Stimulated activated CD4-positive, alpha-beta T cell treated with anti-CD3 and anti-CD28 coated beads, Interleukin-12 subunit alpha, Interleukin-12 subunit beta, amount 100 ng/mL, for 24 hours (primary cell): ENCODE data around the gene CIITA.
"Not testable (repeated sequence)": the region's sequence is repeated elsewhere in the genome, so short reads cannot be mapped to it uniquely, and the experiment has no call there.

ENCODE experiments used
- DNase-seq, 2 experiments: peaks; one replicate each; pipeline ENCODE4 v3.0.0-alpha.2; 2020; ENCODE audit warnings: low read depth in 2 of 2

The CIITA gene

GRCh38 chr16:10921536-10922327 is 44.7 kb downstream of the CIITA start:
- DNase-seq, result no peak

GRCh38 chr16:10922328-10923145 is 45.5 kb downstream of the CIITA start:
- no peak for DNase-seq

GRCh38 chr16:10923146-10923649 is 46.2 kb downstream of the CIITA start:
- DNase-seq, result no peak

GRCh38 chr16:10923650-10924214 is 46.7 kb downstream of the CIITA start:
- no peak for DNase-seq

DNA sequence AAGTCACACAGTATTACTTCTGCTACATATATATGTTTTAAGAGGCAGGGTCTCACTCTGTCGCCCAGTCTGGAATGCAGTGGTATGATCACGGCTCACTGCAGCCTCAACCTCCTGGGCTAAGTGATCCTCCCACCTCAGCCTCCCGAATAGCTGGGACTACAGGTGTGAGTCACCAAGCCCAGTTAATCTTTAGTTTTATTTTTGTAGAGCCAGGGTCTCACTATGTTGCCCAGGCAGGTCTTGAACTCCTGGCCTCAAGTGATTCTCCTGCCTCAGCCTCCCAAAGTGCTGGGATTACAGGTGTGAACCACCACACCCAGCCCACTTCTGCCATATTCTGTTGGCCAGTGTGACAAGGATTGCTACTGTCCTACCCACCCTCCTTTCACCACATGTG is 48.3 kb downstream of the CIITA start:
- not testable (repeated sequence) for DNase-seq

DNA sequence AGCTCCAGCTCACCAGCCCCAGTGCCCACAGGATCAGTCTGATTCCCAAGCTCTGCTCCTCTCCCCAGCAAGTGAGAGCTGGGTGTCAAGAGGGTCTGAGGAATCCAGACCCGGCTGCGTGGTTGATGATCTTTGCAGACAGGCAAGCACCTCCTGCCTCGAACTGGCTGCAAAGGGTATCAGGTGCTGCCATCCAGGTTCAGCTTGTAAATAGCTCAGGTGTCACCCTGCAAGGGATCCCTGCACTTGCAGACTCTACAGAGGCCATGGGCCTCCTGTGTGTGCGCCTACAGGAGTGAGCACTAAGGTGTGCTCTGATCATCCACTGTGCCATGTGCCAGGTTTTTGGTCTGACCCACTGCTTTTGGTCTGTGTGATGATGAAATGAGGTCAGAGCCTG is 49.1 kb downstream of the CIITA start:
- DNase-seq, result no peak

DNA sequence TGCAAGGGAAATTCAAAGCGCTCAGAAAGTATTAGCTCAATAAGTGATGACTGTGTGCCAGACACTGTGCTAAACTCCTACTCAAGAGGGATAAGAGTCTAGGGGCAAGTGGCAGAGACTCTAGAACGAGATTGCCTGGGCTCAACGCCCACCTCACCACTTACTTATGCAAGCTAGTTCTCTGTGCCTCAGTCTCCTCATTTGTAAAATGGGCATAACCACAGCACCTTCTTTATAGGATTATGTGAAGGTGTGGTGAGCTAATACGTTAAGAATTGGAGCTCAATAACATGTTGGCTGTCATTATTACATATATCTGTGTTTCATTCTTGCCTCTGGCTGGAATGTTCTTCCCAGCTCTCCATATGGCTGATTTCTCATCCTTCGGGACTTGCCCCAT is 49.9 kb downstream of the CIITA start:
- DNase-seq, result no peak

GRCh38 chr16:10927497-10928112 is 50.6 kb downstream of the CIITA start:
- DNase-seq, result no peak

DNA sequence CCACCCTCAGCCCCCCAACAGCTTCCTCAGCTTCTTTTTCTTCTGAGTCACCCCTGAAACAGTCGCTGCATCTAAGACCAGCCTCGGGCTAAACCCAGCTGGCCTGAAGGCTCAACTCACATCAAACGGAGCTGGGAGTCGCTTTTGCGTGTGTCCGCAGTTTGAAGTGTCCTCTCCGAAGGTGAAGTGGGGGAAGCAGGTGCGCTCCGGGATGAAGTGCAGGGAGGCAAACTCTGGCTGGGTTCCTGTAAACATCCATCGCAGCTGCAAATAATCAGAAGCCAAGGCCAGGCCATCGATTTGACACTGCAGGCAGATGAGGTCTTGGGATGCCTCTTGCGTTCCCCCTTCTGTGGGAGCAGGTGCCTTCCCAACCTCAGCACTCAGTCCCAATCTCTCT is 52.1 kb downstream of the CIITA start:
- not testable (repeated sequence) for DNase-seq

DNA sequence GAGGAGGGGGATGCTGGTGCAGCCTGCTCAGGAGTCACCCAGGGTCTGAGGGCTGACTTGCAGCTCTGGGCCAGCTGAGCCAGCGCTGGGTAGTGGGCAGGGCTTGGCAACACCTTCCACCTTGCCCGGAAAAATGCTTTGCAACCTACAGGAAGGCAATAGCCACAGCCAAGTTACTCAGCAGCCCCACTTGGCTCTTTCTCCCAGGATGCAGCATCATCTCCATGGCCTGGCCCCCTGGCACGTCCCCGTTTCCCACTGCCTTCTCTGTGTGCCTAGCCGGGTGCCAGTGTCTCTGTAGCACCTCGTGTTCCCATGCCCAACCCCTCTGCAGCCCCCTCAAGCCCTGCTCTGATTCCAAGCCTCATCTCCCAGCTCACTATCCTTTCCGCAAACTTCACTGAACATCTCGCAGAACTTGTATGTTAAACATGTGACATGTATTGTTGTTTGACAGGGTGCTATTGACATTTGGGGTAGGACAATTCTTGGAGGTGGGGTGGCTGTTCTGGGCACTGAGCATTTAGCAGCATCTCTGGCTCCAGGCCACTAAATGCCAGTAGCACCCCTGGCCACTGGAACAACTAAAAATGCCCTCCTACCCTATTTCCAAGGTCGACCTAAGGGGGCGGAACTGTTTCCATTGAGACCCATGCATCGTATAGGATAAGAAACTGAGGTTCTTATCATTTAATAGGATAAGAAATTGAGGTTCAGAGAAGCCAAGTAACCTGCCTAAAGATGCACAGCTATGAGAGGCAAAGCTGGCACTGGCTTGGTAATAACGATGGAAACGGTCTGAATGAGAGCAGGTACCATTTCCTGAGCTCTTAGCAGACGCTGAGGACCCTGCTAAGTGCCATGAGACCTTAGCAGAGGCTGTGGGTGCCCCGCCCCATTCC is 53.1 kb downstream of the CIITA start:
- DNase-seq, result no peak

GRCh38 chr16:10930755-10931093 is 53.7 kb downstream of the CIITA start:
- no peak for DNase-seq

DNA sequence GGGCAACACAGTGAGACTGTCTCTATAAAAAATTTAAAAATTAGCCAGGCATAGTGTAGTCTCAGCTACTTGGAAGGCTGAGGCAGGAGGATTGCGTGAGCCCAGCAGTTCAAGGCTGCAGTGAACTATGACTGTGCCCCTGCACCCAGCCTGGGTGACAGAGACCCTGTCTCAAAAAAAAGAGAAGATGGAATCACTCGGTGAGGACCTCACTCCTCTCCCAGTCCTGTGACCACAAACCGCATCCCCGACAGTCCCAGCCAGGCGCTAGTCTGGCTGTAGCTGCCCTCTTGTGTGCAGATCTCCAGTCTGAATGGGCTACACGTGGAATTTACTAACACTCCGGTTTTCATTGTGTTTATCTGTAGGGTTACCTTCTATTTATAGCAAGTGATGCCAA is 54.1 kb downstream of the CIITA start:
- no peak for DNase-seq

- DNase-seq, result no peak
These were observed 55.1 kb downstream of the CIITA start for GRCh38 chr16:10931977-10932632.

DNA sequence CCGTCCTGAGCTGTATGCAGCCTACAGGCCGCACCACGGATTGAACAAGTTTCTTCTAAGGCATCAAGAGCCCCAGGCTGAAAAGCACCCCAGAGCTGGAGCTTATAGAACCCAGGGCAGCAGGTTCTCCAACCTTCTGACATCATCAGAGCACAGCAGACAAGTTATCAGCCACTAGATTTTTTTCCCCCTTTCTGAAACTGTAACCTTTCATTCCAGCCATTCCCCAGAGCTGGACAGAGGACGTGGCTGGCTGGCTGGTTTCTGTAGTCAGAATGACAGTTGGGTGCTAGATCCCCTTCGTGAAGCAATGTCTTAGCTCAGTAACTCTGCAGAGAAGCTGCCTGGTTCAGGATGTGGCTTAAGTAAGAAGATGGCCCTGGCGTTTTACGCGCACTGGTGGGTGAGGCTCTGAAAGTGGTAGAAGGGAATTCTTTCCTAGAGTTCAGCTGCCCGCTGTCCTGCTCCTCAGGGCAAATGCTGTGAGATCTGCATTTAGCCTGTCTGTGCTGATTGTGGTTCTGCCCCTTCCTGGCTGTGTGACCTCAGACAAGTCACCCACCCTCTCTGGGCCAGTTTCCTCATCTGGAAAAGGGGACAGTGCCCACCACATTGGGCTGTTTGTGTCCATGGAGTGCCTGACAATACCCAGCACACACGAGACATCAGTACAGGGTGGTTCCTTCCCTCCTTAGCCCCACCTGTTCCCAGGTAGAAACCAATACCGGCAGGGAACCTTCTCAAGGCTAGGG is 56.1 kb downstream of the CIITA start:
- no peak for DNase-seq

DNA sequence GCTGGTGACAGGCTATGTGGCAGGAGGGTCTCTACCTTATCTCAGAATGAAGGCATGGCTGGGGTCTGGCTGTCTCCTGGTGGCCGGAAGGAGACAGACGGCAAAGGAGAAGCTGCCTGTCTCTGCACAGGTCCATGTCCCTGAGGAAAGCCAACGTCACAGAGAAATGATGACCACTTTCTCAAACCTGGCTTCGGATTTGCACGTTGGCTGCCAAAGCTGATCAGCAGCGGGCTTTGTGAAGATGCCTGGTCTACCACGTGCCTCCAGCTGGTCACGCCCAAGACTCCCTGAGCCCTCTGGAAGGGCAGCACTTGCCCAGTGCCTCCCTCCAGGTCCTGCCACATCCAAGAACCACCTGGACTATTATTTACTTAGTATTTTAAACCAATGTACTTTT is 56.9 kb downstream of the CIITA start:
- DNase-seq, result no peak

DNA sequence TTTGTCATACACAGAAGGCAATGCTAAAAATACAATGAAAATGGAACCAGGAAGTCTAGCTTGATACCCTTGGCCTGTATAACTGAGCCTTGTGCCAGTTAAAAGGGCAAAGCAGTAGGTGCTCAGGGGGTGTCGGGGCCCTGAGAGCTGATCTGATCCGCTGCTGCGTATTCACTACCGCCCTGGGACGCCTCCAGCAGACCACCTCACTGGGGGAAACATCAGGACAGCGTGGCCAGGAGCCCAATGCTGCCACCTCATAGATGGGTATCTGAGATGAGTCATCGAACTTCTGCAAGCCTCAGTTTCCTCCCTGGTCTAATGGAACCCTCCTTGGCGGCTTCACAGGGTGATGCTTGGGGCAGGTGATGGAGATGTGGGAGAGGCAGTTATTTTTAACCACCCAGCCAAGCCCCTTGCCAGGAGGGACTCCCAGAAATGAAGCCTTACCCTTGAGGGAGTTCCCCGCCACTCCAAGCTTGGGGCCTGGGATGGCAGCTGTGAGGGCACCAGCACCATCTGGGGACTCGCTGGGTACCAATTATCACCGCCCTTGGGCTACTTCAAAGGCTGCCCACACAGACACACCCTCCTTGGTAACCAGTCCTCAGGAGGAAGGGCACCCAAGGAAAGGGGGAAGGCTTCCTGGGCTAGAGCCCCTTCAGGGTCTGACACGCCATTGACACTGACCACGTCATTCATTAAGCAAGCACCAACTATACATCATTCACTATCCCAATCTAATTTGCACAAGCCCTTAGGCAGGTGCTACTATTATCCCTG is 57.5 kb downstream of the CIITA start:
- DNase-seq, result no peak

DNA sequence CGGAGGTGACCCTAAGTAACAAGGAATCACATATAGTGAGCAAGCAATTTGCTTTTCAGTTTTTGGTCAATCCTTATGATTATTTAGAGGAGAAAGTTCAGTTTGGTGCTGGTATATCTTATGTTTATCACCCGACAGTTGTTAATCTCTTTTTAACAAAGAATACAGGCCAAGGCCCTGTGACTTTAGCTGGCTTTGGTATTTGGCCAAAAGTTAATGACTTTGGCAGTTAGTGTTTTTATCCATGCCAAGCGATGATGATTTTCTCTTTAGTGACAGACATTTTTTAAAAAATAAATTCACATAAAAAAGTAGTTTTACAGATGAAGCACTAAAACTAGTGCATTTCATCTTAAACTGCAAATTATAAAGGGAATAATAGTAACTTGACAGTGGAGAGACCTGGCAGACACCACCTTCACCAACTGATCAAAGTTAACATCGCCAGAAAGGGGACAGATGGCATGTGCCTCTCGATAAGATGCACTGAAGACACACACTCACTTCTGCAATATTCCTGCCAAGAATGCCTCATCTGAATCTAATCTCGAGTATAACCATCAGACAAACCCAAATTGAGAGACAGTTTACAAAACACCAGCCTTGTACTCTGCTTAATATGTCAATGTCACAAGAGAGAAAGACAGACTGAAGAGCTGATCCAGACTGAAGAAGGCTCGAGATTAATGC is 58.4 kb downstream of the CIITA start:
- no peak for DNase-seq

DNA sequence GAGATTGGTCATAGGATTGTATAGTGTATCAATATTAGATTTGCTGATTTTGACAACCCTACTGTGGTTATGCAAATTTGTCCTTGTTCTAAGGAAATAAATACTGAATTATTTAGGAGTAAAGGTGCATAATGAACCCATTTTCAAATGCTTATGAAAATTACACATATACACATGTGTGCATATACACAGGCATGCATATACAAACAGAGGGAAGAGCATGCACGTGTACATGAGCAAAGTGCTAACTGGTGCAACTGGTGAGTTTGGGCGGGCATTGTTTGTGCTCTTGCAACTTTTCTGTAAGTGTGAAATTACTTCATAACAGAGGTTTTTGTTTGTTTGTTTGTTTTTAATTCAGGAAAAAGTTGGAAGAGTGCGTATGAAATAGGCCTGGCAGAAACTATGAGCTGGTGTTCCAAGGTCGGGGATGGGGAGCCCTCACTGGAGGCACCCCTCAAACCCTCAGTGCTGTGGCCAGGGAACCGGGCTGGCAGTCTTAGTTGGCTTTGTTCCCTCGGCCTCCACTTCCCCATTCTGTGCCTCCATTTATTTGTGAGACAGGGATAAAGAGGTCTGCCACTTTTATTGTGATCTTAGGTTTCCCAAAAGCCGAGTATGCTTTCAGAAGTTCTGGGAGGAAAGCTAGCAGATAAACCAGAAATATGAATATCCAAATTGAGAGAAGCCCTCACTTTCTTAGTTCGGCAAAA is 59.4 kb downstream of the CIITA start:
- no peak for DNase-seq
